ENCODE data around the gene CNNM4.

- TF ChIP-seq, protein P1, sequence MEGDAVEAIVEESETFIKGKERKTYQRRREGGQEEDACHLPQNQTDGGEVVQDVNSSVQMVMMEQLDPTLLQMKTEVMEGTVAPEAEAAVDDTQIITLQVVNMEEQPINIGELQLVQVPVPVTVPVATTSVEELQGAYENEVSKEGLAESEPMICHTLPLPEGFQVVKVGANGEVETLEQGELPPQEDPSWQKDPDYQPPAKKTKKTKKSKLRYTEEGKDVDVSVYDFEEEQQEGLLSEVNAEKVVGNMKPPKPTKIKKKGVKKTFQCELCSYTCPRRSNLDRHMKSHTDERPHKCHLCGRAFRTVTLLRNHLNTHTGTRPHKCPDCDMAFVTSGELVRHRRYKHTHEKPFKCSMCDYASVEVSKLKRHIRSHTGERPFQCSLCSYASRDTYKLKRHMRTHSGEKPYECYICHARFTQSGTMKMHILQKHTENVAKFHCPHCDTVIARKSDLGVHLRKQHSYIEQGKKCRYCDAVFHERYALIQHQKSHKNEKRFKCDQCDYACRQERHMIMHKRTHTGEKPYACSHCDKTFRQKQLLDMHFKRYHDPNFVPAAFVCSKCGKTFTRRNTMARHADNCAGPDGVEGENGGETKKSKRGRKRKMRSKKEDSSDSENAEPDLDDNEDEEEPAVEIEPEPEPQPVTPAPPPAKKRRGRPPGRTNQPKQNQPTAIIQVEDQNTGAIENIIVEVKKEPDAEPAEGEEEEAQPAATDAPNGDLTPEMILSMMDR (conservative IDR thresholded peaks at IDR 0.05; ENCODE audit: low read depth, low read length), result no peak
- TF ChIP-seq EZH2phosphoT487 (IDR thresholded peaks at IDR 0.05; ENCODE audit: borderline replicate concordance, low read length), result no peak
Observed at GRCh38 chr2:96767135-96767871, 6.6 kb downstream of the CNNM4 start.
